C4-2B (cell line): ENCODE measurements around the gene TMEM59L.

Experiments
- CTCF ChIP-seq: fragments of 450-650 bp; conservative IDR thresholded peaks from 2 replicates; pipeline ENCODE4 v1.5.1; 2017; ENCODE audit warnings: mild to moderate bottlenecking
- ZFX ChIP-seq: fragments of 450-650 bp; IDR thresholded peaks from 2 replicates; pipeline ENCODE4 v1.6.1; 2017

GRCh38 chr19:18588611-18589379, 23.9 kb upstream of the TMEM59L start, which contains the start of gene REX1BD:
- TF ChIP-seq CTCF (peak; percentile 97), ZFX (peak; percentile 50; the same call in 1 of the 2 replicates)
